Activated T-helper 1 cell treated with anti-CD3 and anti-CD28 coated beads, Interleukin-2, amount 50 U/mL, for 16 hours (primary cell): Measurements from ENCODE around the gene ELOVL3.
"Not testable (repeated sequence)": the region's sequence is repeated elsewhere in the genome, so short reads cannot be mapped to it uniquely, and the experiment has no call there.

Experiments used
- DNase-seq, 2 donors: peaks; one replicate each; pipeline ENCODE4 v3.0.0-alpha.2; 2020; ENCODE audit warnings: low read depth in 1 of 2, low spot score in 1 of 2

Gene ELOVL3

DNA sequence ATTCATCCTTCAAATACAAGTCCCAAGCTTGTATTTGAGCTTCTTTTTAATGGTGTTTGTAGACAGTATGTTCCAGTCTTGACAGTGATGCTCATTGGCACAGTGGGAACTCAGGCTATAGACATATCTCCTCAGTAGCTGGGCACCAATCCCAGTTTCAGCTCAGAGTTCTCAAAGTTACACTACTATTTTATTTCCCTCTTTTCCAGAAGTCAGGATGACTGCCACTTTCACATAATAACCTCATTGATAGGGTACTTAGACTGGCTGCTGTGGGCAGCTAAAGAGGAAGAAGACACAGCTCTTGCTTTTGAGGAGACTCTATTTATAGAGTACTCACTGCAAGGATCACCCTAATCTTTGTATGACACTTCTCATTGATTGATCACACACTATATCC, 21.6 kb downstream of the ELOVL3 start:
- DNase-seq, result no peak

DNA sequence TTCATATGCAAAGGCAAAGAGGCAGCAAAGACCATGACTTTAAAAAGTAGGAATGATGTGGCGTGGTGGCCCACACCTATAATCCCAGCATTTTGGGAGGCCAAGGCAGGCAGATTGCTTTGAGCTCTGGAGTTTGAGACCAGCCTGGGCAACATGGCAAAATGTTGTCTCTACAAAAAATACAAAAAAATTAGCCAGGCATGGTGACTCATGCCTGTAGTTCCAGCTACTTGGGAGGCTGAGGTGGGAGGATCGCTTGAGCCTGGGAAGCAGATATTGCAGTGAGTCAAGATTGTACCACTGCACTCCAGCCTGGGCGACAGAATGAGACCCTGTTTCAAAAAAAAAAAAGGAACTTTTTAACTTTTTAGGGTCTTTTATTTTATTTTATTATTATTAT, 26.4 kb downstream of the ELOVL3 start:
- not testable (repeated sequence) for DNase-seq

DNA sequence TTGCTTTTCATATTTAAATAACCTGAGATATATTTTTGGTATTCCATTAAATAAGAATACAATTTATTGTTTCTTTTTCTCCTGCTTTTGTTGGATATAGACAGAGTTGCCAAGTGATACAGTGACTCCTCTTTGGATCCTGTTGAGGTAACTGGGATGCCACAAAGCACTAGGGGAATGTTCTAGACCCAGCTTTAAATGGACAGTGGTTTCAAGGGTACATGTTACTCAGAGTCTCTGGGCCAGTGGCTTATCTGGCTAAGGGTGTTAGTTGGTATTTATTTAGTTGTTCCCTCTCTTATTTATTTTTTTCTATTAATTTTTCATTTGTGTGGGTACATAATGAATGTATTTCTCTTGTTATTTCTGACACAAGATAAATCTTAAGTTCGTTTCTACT, 28.3 kb downstream of the ELOVL3 start:
- no peak for DNase-seq

DNA sequence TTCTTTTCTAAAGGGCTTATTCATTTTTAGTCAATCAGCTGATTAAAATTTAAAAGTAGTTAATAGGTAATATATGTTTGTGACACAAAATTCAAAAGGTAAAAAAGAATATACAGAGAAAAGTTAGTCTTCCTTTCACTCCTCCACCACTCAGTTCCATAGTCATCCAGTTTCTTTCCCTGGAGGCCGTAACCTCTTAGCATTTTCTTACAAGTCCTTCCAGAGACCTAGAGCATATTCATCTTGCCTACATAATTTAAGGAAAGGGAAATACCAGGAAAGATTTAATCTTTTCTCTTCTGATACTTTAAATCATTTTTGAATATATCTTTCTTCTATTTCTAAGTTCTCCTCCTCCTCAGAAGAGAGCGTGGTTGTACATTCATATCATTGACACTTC, 29.3 kb downstream of the ELOVL3 start:
- DNase-seq, result no peak

DNA sequence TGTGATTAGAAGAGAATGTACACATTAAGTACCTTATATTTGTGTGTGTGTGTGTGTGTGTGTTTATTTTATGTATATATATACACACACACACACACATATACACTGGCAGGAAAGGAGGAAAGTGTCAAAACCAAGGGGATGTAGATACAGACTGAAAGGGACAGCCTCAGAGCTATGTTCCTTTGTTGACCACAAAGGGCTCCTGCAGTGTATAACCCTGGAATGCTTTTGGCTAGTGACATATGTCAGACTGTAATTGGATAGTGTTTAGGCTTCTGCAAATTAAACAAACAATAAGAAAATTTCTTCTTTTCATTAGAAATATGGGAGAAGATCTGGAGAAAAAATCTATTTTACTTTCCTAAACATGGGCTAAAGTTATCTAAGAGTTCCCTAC, 35.1 kb downstream of the ELOVL3 start:
- no peak for DNase-seq

DNA sequence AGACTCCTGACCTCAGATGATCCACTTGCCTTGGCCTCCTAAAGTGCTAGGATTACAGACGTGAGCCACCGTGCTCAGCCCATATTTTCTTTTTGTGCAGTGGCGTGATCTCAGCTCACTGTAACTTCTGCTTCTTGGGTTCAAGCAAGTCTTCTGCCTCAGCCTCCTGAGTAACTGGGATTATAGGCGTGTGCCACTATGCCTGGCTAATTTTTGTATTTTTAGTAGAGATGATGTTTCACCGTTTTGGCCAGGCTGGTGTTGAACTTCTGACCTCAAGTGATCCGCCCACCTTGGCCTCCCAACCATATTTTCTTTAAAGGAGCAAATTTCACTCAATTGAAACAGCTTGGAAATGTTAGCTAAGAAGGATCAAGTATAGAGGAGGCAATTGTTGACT, 35.7 kb downstream of the ELOVL3 start:
- no peak for DNase-seq

DNA sequence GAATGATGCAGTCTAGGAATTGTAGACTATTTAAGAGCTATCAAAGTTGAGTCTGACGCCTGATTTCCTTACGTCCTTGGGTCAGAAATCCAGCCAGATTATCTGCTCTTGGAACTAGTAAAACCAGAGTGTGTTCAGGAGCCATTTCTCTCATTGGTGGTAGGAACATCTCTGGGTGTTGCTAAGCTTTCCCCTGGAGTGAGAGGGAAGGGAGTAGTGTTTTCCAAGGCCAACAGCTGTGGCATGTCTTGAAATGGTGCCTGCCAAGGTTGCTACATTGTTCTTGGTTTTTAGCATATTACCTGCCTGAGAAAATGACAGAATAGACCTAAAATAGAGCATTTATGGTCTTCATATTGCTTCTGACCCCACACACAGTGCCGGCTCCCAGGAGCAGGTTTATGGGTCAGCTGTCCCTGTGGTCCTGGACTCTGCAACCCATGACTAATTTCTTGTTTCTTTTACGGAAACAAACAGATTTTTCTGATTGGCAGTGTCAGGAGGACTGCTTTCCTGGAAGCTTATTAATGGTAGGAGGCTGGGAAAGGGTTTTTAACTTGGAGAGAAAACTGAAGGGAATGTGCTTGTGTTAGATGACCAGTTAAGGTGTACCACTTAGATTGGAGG, 36.8 kb downstream of the ELOVL3 start:
- DNase-seq, result no peak

DNA sequence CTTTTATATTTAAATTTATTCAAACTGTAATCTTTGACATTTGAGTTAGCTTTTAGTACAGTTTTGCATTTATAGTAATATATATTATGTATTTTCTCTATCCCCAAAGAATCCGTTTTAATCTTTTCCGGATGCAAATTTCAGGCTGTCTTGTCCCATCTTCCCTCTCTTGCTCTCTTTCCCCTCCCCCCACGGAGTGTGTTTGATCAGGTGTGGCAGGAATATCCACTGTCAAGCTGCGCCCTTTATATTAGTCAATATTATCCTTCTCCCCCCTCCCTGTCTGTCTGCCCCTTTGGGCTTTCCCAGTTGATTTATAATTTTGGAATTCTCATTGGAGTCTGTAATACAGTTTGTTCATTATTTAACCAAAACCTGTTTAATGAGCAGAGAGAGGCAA, 38.3 kb downstream of the ELOVL3 start:
- DNase-seq, result no peak

DNA sequence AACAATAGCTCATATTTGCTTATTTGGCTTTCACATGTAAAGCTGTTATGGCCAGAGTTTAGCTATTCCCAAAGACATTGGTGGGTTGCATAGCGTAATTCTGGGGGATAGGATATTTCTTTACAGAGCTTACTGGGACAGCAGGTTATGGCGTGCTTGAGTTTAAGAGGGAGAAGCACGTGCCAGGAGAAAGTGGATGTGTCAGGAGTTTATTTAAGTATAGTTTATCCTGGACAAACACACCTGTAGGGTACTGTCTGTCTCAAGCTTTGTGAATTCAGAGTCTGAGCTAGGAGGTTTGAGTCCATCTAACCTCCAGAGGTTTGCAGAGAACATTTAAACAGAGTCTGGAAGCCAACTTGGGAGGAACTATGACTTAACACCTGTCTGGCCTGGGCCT, 40.6 kb downstream of the ELOVL3 start:
- no peak for DNase-seq

DNA sequence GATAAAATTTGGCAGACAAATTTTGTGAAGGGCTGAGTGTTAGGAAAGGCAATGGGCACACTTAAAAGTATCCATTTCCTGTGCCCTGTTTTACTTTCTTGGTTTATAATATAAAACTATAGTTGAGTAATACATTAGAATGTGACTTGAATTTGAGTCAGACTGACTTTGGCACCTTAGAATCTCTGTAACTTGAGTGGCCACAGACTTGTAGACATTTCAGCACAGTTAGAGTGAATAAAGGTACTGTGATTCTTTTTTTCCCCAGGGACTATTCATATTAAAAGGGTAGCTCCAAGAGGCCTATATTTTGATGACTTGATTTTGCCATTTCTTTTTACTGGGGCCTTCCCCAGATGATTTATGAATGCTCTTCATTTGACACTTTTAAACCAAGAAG, 41.6 kb downstream of the ELOVL3 start:
- no peak for DNase-seq

DNA sequence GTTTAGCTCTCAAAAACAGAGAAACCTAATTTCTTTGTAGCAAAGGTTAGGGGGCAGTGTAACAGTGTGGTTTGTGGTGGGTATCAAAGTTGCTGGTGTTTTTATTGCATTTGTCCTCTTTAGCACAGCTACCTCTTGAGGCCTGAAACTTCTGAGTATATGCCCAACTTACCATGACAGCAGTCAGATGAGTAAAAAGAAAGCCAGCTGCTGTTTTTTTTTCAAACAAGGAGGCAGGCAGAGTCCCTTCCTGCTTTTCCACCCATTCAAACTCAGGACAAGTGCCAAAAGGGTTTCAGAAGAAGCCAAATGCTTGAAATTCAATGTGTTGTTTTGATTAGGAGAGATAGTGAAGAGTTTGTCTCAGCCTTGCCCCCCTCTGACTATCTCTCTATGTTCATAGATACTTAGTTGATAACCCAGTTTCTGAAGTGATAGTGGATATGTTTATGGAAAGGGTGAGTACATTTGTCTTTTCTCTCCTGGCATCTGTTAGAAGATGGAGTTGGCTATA, 42.3 kb downstream of the ELOVL3 start:
- DNase-seq, result no peak

DNA sequence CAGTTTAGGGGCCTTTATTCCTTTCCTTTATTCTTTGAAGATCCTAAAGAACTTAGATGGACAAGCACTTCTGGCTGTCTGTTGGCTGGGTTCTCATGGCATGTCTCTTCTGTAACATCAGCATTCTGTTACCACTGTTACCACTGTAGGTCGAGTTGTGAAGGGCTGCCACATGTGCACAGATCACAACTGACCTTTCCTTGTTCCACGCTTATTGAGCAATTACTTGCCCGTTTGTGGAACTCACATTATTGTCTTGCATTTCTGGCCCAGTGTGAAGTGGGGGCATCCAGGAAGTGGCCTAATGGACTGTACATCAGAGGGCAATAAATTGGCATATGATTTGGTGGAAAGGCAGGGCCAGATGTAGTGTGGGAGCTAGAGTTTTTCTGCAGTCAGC, 42.9 kb downstream of the ELOVL3 start:
- no peak for DNase-seq

DNA sequence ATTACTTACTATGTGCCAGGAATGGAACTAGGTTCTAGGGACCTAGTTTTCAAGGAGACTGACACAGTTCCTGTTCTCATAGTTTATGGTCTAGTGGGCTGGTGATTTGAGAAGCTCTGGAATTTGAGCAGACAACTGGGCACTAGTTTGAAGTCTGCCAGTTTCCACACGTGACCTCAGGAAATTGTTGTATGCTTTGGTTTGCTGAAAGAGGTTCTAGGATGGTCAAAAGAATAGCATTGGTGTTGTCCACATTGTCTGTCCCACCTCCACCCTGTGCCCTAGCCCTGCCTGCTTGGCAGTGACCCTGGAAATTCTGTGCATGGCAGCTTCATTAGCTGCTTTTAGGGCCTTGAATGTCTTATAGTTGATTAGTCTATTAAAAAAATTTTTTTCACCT, 48.0 kb downstream of the ELOVL3 start:
- DNase-seq, result no peak

DNA sequence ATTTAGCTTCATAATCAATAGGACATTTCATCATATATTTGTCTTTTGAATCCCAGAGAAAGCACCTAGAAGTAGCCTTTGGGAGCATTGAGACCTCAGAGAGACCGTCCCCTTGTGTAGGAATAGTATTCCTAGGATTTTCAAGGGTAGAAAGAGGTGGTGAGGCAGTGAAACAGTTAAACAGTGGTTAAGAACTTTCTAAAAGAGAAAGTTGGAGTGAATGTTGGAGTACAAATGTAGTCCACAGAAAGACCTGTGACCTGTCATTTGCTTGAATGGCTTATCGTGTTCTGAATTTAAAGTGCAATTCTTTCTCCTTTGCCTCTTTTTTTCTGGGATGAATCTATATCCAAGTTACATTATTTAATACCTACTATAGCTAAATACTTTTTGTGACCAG, 49.2 kb downstream of the ELOVL3 start:
- DNase-seq, result no peak

DNA sequence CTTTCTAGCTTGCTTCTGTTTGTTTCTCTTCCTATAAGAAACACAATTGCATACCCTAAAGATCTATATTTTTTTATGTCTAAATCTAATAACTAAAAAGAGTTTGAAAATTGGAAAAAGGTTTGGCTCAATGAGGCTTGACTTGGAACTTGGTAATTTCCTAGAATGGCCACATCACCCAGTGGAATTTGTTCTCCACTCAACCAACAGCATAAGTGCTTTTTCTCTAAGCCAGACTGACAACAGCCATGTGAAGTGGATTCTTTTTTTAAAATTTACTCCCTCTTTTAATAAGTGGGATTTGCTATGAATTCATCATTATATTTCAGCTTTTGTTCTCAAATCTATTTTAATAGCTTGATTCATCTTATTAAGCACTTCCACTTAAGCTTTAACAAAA, 53.0 kb downstream of the ELOVL3 start:
- DNase-seq, result no peak
